Measurements from ENCODE around the gene SLC23A1.
"Not testable (repeated sequence)": the region's sequence is repeated elsewhere in the genome, so short reads cannot be mapped to it uniquely, and the experiment has no call there.

SLC23A1 gene

DNA sequence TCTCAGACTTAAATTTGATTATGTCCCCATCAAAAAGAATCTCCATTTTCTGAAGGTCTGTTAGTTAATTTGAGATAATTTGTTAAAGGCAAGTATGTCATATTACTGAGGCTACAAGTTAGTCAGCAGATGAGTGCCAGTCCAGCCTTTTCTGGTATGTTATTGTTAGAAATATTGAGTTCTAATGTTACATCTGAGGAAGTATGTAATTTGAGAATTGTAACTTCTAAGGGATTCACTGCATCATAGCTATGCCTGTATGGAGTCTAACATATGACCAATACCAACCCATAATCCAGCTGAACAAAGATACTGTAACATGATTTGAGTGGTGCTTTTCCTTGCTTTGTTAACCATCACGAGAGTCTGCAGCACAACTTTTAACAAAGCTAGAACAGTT, 13.9 kb downstream of the SLC23A1 start:
- DNase-seq (ENCODE audit: low read depth in 2 of 2): peak in 1 of 2 experiments; percentile 37

DNA sequence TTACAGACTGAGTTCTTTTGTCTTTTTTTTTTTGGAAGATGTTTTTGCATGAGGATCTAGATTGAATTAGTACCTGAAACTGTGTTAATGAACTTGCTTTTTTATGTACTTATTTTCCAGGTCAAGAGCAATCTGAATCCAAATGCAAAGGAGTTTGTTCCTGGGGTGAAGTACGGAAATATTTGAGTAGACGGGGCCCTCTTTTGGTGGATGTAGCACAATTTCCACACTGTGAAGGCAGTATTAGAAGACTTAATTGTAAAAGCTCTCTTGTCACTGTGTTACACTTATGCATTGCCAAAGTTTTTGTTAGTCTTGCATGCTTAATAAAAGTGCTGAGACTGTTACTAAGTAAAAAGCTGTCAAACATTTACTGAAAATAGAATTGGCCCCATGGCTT, 14.5 kb downstream of the SLC23A1 start:
- no peak for DNase-seq (ENCODE audit: low read depth in 2 of 2)

- no peak for DNase-seq (ENCODE audit: low read depth in 2 of 2)
Observed at GRCh38 chr5:139364466-139364865, 18.6 kb downstream of the SLC23A1 start.

GRCh38 chr5:139363937-139364336, 19.2 kb downstream of the SLC23A1 start:
- no peak for DNase-seq (ENCODE audit: low read depth in 2 of 2)

- no peak for DNase-seq (ENCODE audit: low read depth in 2 of 2)
Observed at GRCh38 chr5:139361835-139362429, 21.2 kb downstream of the SLC23A1 start.

DNA sequence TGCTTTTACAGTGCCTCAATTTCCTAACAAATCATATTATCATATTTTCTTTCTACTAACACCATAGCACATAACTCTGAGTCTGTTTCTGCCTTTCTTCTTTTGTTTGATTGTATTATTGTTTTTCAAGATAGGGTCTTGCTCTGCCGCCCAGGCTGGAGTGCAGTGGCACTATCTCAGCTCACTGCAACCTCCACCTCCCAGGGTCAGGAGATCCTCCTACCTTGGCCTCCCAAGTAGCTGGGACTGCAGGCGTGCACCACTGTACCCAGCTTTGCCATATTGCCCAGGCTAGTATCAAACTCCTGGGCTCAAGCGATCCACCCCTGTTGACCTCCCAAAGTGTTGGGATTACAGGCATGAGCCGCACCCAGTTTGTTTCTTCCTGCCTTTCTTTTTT, 22.7 kb downstream of the SLC23A1 start:
- DNase-seq (ENCODE audit: low read depth in 2 of 2): no peak

DNA sequence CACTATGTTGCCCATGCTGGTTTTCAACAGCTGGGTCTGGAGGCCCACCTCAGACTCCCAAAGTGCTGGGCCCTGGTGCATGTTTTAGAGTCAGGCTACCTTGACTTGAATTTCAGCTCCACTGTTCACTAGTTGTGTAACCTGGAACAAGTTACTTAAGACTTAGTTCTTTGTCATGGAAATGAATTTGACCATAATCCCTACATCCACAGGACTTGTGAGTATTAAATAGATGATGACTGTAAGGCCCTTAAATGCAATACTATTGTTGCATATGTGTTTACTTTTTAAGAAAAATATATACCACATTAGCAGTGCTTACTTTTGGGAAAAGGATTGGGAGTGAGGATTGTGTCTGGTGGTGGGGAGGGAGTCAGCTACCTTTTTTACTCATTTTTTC, 25.0 kb downstream of the SLC23A1 start:
- DNase-seq (ENCODE audit: low read depth in 2 of 2): no peak

DNA sequence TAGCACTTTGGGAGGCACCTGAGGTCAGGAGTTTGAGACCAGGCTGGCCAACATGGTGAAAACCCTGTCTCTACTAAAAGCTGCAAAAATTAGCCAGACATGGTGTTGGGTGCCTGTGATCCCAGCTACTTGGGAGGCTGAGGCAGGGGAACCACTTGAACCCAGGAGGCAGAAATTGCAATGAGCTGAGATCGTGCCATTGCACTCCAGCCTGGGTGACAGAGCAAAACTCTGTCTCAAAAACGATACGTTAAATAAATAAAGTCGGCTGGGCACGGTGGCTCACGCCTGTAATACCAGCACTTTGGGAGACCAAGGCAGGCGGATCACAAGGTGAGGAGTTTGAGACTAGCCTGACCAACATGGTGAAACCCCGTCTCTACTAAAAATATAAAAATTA, 27.2 kb downstream of the SLC23A1 start:
- not testable (repeated sequence) for DNase-seq (ENCODE audit: low read depth in 2 of 2)

- no peak for DNase-seq (ENCODE audit: low read depth in 2 of 2)
Observed at GRCh38 chr5:139354186-139354585, 28.9 kb downstream of the SLC23A1 start.

GRCh38 chr5:139347863-139348262, 35.2 kb downstream of the SLC23A1 start:
- not testable (repeated sequence) for DNase-seq (ENCODE audit: low read depth in 2 of 2)

GRCh38 chr5:139345442-139345841, 37.7 kb downstream of the SLC23A1 start:
- not testable (repeated sequence) for DNase-seq (ENCODE audit: low read depth in 2 of 2)

GRCh38 chr5:139344177-139344576, 38.9 kb downstream of the SLC23A1 start:
- no peak for DNase-seq (ENCODE audit: low read depth in 2 of 2)

GRCh38 chr5:139343476-139343875, 39.6 kb downstream of the SLC23A1 start:
- DNase-seq (ENCODE audit: low read depth in 2 of 2): no peak

DNA sequence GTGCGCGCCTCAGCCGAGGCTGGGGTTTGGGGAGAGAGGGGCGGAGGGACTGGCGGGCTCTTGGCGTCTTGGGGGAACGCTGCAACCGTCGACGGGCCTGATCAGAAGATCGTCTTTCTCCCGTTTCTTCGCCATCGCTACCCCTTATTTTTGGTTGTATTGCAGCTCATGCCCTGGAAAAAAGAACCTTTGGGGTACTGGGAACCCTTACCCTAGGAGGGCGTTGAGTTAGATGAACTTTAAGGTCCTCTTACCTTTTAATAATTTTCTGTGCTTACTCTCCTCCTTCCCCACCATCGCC, 40.7 kb downstream of the SLC23A1 start:
- no peak for DNase-seq (ENCODE audit: low read depth in 2 of 2)

DNA sequence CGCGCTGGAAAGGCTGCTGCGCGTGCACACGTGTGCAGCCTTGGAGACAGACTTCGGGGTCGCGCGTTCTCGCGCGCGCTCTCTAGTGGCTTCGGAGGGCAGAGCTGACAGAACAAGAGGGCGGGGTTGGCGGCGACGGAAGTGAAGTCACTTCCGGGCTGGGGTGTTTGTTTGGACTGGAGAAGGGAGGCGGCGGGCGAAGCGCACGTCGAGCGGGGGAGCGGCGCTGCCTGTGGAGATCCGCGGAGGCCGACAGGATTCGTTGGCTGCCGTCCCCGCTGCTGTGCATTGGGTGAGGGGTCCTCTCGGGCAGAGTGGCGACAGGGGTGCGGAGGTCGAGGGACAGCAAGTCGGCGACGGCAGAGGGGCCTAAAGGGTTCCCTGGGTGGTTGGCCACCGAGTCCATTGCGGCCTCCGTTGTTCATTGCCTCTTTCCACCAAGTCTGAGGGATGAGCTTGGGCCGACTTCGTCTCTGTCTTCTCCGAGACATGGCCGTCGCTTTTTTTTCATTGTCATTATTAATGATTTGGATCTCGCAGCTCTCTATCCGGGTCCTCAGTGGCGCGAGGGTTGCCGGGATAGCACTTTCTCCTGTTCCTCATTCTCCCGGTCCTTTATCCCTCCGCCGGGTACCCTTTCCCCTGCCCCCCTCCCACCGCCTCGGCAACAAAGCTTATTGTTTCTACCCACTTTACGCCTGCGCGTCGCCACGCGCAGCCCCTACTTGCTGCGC, 41.2 kb downstream of the SLC23A1 start, which contains the start of gene PAIP2:
Gene PAIP2, plus strand, starts transcription at position 166 of the 734 bp plus-strand sequence. CDS start 21,931 bp downstream, outside the sequence.
- peak; percentile 96 to 97 for DNase-seq (ENCODE audit: low read depth in 2 of 2)

GRCh38 chr5:139341187-139341688, 41.9 kb downstream of the SLC23A1 start:
- no peak for DNase-seq (ENCODE audit: low read depth in 2 of 2)

GRCh38 chr5:139340051-139340450, 43.0 kb downstream of the SLC23A1 start:
- DNase-seq (ENCODE audit: low read depth in 2 of 2): no peak

DNA sequence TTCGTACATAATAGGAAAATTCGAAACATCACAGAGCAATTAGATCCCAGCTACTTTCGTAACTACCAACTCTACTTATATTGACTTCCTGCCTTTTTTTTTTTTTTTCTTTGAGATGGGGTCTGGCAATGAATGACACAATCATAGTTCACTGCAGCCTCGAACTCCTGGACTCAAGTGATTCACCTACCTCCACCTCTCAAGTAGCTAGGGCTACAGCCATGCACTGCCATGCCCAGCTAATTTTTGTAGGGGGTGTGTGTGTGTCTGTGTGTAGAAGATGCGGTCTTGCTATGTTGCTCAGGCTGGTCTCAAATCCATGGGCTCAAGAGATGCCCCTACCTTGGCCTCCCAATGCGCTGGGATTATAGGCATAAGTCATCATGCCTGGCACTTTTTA, 47.3 kb downstream of the SLC23A1 start:
- no peak for DNase-seq (ENCODE audit: low read depth in 2 of 2)

All from fibroblast of skin of left quadriceps (primary cell).